Fibroblast of mammary gland (primary cell): Measurements from ENCODE around the gene TAGLN.

Experiments
- DNase-seq: peaks from one replicate; pipeline ENCODE4 v3.0.0-alpha.2; 2010; ENCODE audit warnings: low read depth
- H3K4me3 ChIP-seq: 2 replicates; pipeline ENCODE4 v1.5.1; 2011; ENCODE audit warnings: low read depth, mild to moderate bottlenecking, low read length, moderate library complexity; ENCODE audit not compliant: control insufficient read depth
- CTCF ChIP-seq: conservative IDR thresholded peaks from 2 replicates; pipeline ENCODE4 v1.5.1; 2011; ENCODE audit warnings: low read depth, low read length, inconsistent platforms; ENCODE audit not compliant: control insufficient read depth, insufficient read depth

The TAGLN gene

GRCh38 chr11:117189941-117190544 lies 9.1 kb upstream of the TAGLN start:
- no peak overlapping the region for H3K4me3 ChIP-seq
- DNase-seq, result no peak
- no peak for TF ChIP-seq CTCF

GRCh38 chr11:117191680-117192400 lies 7.3 kb upstream of the TAGLN start:
- DNase-seq, result no peak
- no peak overlapping the region for H3K4me3 ChIP-seq
- TF ChIP-seq CTCF, result no peak

- H3K4me3 ChIP-seq, result no peak overlapping the region
- DNase-seq, result no peak
- no peak for TF ChIP-seq CTCF
These were observed 6.7 kb upstream of the TAGLN start for GRCh38 chr11:117192401-117192875.

- no peak for TF ChIP-seq CTCF
- DNase-seq, result no peak
- no peak overlapping the region for H3K4me3 ChIP-seq
These were observed 5.8 kb upstream of the TAGLN start for GRCh38 chr11:117193130-117194020.

GRCh38 chr11:117194267-117194666 lies 4.9 kb upstream of the TAGLN start:
- DNase-seq, result no peak
- no peak for TF ChIP-seq CTCF
- H3K4me3 ChIP-seq, result no peak overlapping the region

GRCh38 chr11:117195258-117195657 lies 3.9 kb upstream of the TAGLN start:
- no peak for TF ChIP-seq CTCF
- DNase-seq, result no peak
- H3K4me3 ChIP-seq, result no peak overlapping the region
